CD4-positive, alpha-beta T cell treated with Interleukin-6 at 100 ng/mL for 8 hours (primary cell): ENCODE data around the gene ERG.

Experiments used
- DNase-seq: peaks from one replicate; pipeline ENCODE4 v3.0.0-alpha.2; 2020; ENCODE audit warnings: mixed read lengths, low spot score

Gene ERG

DNA sequence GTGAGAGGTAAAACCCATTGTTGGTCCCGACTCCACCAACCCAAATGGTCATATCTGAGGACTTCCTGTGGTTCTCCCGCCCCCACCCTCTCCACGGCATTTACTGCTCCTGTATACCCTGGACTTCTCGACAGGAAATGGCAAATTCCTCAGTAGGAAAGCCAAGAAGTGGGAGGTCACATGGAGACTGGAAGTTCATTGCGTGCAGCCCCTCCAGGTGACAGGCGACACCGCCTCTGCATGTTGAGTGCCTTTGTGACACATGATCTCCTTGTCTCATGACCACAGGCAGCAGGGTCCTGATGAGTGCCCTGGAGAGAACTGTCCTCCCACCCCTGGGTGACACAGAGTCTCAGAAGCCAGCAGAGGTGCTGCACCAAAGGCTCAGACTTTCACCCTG lies 24.2 kb downstream of the ERG start:
- DNase-seq = no peak

DNA sequence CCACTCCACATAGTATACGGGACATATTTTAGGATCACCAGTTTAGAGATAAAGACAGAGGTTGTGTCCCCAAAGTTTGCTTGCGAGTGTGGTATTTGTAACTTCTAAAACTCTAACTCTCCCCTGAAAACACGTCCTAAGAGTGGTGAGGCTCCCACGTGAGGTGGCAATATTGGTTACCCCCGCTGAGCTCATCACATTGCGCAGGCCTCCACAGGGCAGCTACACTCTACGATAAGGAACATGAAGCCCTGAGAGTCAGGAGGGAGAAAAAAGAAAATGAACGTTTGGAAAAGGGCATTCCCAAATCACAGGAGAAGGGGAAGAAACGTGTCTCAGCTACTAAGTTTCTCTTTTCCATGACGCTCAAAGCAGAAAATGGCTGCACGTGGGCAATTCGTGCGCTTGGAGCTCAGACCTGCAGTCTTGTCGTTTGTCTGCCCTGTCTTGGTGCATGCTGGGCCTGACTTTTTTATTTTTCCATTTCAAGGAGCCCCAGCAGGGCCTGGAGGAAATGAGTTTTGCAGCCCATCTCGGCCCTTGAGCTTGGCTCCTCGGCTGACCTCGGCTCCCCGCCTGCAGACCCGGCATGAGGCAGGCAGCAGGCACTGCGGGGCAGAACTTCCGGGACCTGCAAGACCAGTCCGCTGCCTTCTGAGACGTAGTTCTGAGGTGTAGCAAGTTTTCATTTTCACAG lies 25.7 kb downstream of the ERG start:
- no peak for DNase-seq

DNA sequence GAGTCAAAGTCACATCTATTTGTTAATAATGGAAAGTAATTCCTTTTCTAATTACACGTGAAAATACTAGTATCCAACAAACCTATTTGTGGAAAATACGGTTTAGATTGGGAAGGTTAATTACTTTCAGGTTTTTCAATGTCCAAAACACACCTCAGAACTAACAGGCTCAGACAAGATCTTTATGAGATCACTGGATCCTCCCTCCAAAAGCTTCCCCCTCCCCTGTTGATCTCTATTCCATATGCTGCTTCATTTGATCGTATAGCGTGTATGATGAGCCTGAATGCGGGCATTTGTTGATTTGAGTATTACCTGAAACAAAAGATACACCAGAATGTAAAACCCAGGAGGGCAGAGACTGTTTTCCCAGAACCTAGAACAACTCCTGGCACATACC lies 26.5 kb downstream of the ERG start:
- DNase-seq = no peak

DNA sequence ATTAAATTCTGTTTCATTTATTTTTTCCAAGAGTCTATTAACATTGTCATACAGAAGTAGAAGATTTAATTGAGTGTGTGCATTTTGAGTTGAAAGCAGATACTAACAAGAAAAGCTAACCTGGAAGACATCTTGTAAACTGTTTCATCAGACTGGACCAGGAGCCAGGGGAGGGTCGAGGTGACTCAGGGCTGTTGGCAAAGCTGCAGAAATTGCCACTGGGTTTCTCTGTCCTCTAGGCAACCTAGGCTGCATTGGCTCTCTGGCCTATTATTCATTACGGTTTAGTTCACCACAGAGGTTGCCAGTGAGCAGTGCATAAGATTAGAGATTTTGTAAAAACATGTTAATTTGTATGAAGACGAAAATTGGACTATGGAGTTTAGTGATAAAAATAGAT lies 27.5 kb downstream of the ERG start:
- no peak for DNase-seq

GRCh38 chr21:38469642-38470041 lies 28.6 kb downstream of the ERG start:
- no peak for DNase-seq

DNA sequence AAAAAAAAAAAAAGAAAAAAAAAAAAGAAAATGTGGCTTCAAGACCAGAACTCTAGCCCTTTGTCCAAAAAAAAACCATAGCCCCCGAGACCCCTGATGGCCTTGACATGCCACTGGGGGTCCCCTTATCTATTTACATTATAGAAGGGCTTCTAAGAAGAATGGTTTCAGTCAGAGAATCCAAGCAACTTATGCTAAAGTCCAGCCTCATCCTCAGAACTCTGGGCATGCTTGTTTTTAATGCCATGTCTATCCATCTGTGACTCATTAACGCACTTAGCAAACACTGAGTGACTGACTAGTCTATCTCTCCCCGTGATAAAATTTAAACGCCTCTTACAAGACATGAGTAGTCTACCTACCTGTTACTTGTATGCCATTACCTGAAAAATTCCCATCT lies 29.3 kb downstream of the ERG start:
- no peak for DNase-seq

- no peak for DNase-seq
Observed at GRCh38 chr21:38467911-38468310, 30.4 kb downstream of the ERG start.

DNA sequence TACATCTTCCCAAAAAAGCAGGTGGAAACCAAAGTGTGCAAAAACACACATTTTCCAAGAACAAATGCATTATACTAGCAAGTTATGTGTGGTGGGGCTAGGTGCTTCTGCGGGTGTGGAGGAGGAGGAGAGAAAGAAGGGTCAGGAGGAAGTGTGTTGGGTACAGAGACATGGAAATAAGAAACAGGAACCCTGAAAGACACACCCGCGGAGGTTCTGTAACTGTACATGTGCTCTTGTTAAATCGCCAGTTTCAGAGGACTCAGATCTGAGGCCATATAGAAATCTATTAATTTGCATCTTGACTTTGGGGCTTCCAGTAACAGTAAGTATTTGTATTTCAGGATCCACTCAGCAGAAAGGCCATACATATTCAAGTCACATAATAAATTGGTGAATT lies 30.9 kb downstream of the ERG start:
- DNase-seq = no peak

DNA sequence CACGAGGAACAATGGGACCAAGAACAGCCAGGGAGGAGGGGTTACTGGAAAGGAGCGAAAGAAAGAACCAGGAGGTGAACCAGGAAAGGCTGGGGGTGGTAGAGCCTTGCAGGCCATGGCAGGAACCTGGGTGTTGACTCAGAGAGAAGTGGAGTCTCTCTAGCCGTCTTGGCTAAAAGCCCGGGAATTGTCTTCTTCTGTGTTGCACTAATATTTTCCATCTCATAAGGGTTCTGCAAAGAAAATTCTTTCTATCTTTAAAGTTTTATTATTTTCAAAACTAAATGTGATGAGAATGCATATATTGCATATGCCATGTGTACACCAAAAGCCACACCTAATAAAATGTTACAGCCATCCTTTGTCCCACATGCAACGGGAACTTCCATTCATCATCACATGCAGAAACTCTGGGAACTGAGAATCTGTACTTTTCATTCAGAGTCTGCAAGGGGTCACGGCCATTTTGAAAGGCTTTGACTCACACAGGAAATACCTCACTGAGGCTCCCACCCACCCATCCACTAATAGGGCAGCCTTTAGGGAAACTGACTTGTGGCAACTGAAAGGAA lies 38.0 kb downstream of the ERG start:
- no peak for DNase-seq

DNA sequence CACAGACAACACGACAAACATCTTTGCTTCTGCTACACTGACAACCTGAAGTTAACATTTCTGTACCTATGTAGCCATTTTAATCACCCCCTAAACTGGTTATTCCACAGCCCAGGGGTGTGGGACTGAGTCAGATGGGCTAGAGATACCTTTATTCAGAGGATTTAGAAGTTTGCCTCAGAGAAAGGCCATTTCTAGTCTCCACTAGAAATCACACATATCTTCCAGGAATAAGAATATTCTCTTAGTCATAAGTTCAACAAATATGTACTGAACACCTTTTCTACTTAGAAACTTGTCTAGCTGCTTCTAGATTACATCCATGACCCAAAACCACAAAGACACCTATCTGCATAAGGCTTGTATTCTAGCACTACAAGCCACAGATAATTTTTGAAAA lies 38.8 kb downstream of the ERG start:
- DNase-seq = no peak

DNA sequence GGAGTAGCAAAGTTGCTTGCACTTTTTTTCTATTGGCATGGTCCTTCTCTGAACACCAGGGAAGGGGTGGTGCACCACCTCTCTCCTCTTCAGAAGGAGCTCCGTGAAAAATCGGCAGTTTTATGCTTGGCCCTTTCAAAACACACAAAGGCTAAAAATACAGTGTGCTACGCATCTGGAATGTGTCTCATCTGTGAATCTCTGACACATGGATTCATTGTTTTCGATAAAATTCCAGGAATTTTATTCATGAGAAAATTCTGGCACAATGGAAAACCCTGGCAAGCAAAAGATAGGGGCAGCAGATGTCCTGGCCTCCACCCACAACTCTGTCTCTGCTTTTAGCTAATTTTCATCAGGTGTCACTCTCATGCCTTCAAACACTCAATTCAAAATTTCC lies 42.9 kb downstream of the ERG start:
- DNase-seq = no peak

DNA sequence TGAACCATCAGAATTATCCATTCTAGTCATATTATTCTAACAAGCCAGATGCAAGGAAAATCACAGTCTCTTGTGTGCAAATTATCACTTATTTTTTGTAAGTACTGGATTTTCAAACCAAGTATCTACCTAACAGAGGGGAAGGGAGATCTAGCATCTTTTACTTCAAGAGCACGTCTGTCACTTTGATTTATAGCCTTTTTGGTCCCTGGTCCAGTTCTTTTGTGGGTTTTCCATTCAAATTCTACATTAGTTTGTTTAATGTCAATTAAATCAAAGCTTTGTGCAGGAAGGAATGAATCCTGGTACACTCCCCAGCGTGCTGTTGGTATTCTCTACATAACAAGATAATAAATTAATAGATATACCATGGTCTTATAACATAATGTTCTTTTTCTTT lies 43.6 kb downstream of the ERG start:
- no peak for DNase-seq

DNA sequence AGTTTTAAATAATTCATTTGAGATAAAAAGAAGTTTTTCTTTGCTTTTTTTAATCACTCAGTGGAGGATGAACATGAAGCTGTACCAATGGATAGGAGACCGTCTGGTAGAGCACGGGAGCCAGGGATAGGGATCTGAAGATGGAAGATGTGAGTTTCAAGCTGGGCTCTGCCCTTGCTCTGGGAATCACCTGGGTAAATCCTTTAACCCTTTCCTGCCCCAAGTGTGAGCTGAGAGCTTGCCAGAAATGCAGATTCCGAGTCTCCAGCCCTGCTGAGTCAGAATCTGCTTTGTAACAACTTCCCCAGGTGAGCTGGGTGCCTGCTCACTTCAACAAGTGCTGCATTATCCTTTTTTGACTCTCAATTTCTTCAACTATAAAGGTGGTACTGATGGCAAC lies 44.1 kb downstream of the ERG start:
- no peak for DNase-seq

GRCh38 chr21:38448671-38449385 lies 49.4 kb downstream of the ERG start:
- DNase-seq = no peak

GRCh38 chr21:38447611-38448010 lies 50.7 kb downstream of the ERG start:
- DNase-seq = no peak

GRCh38 chr21:38444691-38445090 lies 53.6 kb downstream of the ERG start:
- DNase-seq = no peak

- no peak for DNase-seq
Observed at GRCh38 chr21:38443110-38443509, 55.2 kb downstream of the ERG start.

DNA sequence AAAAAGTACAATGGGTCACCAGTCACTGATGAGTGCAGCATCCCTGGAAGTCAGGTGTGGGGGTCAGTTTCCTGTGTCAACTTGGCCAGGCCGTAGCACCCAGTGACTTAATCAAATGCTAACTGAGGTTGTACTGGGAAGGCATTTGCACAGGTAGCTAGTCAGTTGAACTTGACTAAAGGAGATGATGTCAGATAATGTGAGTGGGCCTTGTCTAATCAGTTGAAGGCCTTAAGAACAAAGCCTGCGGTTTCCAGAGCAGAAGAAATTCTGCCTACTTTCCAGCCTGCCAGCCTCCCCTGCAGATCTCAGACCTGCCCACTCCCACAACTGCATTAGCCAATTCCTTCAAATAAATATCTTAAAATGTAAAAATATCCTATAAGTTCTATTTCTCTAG lies 57.1 kb downstream of the ERG start:
- DNase-seq = no peak

GRCh38 chr21:38440746-38441145 lies 57.5 kb downstream of the ERG start:
- no peak for DNase-seq

DNA sequence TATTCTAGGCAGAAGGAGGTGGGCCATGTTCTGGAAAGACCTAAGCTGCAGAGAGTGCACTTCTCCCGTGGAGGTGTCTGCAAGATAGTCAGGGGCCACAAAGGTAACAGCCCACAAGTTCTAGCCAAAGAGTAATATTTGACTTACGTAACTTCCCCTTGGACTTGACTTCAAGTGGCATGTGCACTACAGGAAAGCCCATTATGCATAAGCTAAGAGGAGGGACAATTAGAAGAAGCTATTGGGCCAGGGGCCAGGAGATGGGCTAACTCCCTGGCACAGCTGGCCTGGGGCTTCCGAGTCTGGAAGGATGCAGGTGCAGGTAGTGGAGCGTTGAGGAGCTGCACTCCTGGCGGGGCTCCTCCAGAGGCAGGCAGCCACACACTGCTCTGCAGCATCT lies 58.3 kb downstream of the ERG start:
- no peak for DNase-seq

DNA sequence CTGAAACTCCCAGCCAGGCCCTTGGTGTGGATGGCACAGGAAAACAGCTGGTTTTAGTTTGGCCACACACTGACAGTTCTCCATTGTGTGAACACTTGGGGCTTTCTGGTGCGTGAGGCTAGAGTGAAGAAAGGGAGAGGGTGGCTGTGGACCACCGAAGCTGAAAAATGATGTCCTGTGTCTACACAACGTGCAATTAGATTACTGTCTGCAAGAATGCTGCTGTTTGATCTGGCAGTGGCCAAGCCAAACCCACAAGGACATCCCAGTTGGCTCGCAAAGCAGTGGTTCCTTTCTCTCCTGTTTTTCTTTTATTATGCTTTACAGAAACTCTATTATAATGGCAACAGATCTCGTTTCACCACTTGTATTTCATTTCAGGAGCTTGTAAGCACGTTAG lies 58.9 kb downstream of the ERG start:
- DNase-seq = no peak

- DNase-seq = no peak
Observed at GRCh38 chr21:38438462-38438893, 59.8 kb downstream of the ERG start.

DNA sequence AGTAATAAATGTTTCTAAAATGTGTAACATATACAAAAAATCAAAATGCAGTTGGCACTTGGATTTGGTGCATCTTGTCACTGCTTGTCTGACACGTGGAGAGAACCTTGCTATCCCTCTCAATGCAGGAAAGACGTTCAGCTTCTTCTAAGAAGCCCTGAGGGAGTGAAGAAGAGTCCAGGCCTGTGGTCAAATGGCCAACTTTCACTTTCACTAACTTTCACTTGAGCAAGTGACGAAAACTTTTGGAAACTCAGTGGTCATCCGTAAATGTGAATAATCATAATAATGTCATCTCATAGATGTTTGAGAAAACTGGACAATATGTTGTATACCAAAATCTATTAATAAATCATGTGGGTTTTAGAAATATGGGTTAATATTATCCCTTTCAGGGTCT lies 61.9 kb downstream of the ERG start:
- DNase-seq = no peak
